HG03103 (cell line): Measurements from ENCODE around the gene AGAP2.
"Not testable (repeated sequence)": the region's sequence is repeated elsewhere in the genome, so short reads cannot be mapped to it uniquely, and the experiment has no call there.

Experiments
- ATAC-seq: cut with Tn5 transposase; IDR thresholded peaks from one replicate; pipeline ENCODE4 v1.9.1; 2021; ENCODE audit warnings: low read depth; ENCODE audit not compliant: unreplicated experiment

AGAP2 gene

DNA sequence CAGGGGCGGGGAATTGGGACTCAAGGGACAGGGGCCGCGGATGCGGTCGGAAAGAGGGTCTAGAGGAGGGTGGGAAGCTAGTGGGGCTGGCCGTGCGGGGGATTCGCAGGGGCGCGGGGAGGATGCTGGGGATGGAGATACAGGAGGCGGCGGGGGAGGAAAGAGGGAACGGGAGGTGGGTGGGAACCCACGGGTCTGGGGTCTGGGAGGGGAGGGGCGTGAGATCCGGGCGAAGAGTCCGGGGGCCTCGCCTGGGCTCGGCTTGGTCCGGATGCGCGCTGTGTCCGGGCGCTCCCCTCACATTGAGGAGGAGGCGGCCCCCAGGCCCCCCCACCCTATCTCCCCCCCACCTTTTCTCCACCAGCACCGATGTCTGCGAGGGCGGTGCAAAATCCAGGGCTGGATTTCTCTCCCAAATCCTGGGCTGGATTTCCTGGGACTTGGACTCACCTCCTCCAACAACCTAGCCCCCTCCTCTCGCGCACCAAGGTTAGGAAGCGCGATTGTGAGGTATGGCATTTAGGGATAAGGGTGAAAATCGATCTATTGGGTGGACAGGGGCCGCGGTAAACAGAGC is at the start of gene AGAP2:
TSS of gene AGAP2 (minus strand) at position 82 of the 577 bp plus-strand sequence. CDS start 496 bp downstream, outside the sequence.
- ATAC-seq, result no peak

DNA sequence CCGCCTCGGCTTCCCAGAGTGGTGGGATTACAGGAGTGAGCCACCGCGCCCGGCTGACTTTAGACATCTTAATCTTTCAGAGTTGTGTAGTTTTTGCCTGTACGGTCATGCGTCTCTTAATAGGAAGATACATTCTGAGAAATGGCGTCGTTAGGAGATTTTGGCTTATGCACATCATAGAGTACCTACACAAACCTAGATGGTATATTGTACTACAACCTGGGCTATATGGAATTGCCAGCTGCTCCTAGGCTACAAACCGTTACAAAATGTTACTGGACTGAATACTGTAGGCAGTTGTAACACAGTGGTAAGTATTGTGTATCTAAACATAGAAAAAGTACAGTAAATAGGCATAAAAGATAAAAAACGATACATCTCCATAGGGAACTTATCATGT is 45.3 kb upstream of the AGAP2 start:
- no peak for ATAC-seq

DNA sequence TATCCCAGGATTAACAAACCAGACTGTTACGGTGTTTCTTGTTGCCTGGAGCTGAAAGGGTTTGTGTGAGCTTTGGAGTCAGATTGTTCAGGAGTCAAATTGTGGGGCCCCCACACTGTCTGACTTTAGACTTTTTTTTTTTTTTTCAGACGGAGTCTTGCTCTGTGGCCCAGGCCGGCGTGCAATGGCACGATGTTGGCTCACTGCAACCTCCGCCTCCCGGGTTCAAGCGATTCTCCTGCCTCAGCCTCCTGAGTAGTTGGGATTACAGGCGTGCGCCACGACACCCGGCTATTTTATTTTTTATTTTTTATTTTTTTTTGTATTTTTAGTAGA is 44.9 kb upstream of the AGAP2 start:
- no peak for ATAC-seq

DNA sequence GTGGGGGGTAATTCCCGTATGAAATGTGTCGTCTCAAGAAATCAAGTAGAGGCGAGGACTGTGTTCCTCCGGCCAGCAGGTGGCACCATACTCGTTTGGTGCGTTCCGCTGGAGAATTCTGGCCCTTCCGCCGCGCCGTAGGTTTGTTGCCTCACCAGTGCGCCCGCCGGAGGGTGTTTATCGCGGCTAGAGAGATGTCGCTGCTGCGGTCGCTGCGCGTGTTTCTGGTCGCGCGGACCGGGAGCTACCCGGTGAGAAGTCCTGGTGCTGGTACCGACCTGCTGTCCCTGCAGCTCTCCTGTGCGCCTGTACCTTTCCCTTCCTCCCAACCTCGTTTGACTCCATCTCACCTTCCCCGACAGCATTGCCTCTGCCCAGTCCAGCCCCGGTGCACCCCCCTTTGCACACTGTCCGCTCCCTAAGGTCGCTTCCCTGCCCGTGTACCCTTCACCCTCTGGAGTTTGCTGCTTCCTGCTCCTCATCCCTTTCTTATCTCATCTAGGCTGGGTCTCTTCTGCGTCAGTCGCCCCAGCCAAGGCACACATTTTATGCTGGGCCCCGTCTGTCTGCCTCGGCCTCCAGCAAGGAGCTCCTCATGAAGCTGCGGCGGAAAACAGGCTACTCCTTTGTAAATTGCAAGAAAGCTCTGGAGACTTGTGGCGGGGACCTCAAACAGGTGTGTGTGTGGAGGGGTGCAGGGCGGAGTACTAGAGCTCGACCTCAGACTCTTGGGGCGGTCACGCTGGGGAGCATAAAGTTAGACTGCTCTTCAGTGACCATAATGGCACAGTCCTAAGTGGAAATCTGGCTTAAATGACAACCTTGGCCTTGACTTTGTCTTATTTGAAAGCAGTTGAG is 44.3 kb upstream of the AGAP2 start, which contains the start of gene TSFM:
TSS of gene TSFM (plus strand) at position 180 of the 858 bp plus-strand sequence. CDS start at position 195, 15 bp downstream.
- ATAC-seq, result peak; percentile 86

DNA sequence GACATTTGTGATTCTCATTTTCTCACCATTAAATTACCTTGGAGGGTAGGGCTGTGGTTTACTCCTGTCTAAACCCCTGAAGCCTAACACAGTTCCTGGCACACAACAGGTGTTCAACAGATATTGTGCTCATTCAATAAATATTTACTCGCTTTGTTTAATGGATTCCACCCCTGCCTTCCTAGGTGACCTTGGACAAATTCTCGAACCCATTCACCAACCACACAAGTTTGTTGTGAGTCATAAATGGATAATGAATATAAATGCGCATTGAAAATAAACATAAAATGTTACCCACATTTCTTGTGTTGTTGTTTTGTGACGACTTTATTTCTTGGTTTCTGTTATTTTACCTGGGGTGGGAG is 43.7 kb upstream of the AGAP2 start:
- peak; percentile 7 for ATAC-seq

DNA sequence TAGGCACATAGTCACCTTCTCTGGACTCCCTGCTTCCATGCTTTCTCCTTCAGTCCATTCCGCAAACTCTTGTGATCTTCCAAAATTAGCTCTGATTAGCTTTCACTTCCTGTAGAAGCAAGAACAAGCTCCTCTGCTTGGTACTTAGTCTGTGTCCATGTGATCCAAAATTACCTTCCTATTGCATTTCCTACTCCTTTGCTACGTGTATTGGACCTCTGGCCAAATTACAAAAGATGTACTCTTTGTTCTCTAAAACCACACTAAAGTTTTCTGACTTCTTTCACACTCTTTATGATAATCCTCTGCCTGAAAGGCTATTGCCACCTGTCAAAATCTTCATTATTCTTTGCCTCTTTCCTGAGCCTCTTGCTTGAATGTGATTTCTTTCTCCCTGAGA is 43.3 kb upstream of the AGAP2 start:
- ATAC-seq, result no peak

DNA sequence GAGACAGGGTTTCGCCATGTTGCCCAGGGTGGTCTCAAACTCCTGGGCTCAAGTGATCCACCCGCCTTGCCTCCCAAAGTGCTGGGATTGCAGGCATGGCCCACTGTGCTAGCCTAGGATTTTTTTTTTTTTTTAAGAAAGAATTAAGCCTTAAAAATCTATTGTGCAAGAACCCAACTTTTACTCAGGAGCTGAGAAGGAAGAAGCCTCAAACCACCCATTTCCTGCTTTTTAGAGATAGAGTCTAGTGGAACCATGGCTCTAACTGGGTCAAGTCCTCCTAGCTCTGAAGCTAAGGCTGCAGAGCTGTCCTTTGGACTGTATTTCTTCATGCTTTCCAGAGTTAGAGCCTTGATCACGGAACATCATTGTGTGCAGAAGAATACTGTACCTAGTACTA is 42.7 kb upstream of the AGAP2 start:
- no peak for ATAC-seq

DNA sequence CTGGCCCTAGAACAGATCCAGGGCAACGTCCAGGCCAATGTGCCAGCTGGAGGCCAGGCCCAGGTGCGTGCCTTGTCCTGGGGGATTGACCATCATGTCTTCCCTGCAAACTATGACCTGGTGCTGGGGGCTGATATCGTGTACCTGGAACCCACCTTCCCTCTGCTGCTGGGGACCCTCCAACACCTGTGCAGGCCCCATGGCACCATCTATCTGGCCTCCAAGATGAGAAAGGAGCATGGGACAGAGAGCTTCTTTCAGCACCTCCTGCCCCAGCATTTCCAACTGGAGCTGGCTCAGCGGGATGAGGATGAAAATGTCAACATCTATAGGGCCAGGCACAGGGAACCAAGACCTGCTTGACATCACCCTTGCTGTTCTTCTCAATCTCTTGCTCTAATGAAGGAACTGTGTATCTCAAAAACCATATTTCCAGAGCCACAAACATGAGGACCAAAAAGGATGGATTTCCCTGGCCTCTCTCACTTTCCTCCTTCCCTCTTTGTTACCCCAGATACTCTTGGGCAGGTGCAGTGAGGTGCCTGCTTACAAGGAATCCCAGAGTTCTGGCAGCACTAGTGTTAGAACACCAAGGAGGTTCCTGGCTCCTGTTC is 41.8 kb upstream of the AGAP2 start:
- ATAC-seq, result no peak

DNA sequence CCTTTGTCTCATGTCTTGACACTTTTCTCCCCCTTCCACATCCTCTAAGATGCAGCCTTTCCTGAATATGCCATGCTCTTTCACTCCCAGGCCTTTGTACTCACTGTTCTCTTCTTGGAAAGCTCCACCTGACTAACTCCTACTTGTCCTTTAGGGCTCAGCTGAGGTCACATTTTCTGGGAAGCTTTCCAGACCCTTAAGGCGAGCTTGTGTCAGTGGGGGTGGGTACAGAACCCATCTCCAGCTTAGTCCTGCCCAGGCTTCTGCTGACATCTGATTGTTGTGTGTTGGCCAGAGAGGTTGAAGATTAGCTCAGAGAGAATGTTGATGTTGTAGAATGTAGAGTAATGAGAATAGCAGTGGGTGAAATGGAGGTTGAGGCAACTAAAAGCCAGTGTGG is 41.2 kb upstream of the AGAP2 start:
- ATAC-seq, result no peak

DNA sequence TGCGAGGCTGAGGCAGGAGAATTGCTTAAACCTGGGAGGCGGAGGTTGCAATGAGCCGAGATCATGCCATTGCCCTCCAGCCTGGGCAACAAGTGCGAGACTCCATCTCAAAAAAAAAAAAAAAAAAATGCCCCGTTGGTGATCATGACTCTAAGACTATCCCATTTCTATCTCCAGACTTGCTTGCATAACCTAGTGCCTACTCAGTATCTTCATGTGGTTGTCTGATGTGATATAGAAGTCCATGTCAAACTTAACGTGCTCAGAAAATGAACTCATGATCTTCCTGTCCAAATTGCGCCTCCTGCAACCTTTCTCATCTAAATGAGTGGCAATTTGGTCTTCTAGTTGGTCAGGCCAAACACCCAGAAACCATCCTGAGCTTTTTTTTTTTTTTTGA is 39.4 kb upstream of the AGAP2 start:
- no peak for ATAC-seq

DNA sequence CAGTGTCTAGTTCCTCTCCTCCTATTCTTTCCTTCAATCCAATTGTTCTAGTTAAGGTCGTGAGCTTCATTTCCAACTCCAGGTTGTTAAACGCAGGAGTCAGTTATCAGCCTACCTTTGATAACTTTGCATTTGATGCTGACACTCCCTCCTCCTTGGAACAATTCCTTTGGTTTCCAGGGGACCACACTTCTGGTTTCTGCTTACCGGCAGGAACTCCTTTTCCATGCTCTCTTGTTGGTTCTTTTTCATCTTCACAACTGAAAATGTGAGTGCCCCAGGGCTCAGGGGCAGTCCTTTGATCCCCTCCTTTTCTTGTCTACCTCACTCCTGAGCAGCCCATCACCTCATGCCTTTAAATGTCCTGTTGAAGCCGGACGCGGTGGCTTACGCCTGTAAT is 38.8 kb upstream of the AGAP2 start:
- ATAC-seq, result no peak

DNA sequence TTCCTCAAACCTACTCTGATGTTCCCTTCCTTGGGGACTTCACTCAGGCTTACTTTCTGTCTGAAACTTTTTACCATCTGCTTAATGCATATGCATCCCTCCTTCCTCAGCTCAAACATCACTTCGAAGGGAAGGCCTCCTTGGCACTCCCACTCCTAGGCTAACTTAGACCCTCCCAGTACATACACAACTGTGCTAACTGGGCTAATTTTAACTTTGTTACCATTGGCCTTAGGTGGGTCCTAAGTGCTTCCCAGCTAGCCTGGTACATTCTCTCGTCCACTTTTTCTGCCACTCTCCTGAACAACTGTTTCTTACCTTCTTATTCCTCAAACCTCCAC is 37.7 kb upstream of the AGAP2 start:
- no peak for ATAC-seq

DNA sequence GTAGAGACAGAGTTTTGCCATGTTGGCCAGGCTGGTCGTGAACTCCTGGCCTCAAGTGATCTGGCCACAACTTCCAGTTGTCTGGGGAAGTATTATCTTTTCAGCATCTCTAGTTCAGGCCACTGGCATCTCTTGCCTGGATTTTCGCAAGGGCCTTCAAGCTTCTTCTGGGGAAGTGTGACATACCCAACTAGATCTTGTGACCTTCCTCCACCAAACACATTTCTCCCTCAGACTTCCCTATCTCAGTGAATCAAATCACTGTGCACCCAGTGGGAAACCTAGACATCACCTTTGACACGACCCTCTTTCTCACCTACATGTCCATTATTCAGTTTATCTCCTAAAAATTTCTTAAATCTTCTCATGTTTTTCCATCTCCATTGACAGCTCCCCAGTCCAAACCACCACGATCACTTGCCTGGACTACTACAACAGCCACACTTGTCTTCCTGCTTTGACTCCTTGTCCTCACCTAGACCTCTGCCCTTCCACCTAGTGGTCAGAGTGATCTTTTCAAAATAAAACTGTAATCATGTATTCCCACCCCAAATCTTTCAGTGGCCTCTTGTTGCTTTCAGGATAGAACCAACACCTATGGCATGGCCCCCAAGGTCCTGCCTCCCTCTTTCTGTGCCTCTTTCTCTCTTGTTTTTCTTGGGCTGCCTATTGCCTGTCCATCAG is 37.2 kb upstream of the AGAP2 start:
- no peak for ATAC-seq

DNA sequence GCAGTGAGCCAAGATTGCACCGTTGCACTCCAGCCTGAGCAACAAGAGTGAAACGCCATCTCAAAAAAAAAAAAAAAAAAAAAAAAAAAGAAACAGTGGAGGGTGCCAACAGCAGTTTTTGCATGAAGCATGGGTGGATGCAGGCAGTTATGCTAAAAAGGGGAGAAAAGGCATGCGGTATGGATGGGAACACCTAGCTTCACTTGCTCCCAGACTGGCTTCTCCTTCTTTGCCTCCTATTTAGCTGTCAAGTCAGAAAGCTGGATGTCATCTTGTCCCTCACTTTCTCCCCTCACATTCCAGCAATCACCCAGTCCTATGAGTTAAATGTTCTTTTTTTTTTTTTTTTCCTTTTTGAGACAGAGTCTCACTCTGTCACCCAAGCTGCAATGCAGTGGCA is 36.5 kb upstream of the AGAP2 start:
- no peak for ATAC-seq

DNA sequence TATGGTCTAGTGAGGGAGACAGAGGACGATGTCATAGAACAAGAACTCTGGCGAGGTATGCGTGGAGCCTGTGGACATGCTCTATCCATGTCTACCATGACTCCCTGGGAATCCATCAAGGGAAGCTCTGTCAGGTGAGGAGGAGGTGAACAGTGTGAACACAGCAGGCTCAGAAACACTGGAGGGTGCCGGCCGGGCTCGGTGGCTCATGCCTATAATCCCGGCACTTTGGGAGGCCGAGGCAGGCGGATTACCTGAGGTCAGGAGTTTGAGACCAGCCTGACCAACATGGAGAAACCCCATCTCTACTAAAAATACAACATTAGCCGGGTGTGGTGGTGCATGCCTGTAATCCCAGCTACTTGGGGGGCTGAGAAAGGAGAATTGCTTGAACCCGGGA is 36.1 kb upstream of the AGAP2 start:
- not testable (repeated sequence) for ATAC-seq

DNA sequence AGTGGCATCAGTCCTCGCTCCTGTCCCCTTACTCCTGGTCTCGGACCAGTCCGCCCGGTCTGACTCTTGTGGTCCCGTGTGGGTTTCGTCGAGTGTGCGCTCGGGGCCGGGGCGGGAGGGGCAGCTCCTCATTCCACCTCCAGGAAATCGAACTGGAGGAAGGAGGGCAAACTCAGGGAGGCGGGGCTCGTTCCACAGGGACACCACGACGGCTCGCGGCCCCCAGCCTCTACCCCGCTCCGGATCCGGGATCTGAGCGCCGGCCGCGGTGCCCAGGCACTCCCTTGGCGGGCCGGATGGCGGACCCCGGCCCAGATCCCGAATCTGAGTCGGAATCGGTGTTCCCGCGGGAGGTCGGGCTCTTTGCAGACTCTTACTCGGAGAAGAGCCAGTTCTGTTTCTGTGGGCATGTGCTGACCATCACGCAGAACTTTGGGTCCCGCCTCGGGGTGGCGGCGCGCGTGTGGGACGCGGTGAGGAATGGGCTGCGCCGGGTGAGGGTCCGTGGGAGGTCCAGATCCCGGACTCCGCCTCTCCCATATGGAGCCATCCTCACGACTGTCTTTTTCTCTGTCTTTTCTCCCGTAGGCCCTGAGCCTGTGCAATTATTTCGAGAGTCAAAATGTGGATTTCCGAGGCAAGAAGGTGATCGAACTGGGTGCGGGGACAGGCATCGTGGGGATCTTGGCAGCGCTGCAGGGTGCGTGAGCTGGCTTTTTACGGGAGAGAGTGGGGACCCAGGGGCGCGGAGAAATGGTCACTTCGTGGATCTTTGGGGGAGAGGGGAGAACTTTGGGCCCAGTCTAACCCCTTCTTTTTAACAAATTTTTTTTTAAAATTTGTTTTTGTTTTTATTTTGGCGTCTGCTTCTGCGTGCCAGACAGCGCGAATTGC is 34.1 kb upstream of the AGAP2 start, which contains the start of gene EEF1AKMT3:
TSS of gene EEF1AKMT3 (plus strand) at position 186 of the 894 bp plus-strand sequence. CDS start at position 297, 111 bp downstream.
- no peak for ATAC-seq

DNA sequence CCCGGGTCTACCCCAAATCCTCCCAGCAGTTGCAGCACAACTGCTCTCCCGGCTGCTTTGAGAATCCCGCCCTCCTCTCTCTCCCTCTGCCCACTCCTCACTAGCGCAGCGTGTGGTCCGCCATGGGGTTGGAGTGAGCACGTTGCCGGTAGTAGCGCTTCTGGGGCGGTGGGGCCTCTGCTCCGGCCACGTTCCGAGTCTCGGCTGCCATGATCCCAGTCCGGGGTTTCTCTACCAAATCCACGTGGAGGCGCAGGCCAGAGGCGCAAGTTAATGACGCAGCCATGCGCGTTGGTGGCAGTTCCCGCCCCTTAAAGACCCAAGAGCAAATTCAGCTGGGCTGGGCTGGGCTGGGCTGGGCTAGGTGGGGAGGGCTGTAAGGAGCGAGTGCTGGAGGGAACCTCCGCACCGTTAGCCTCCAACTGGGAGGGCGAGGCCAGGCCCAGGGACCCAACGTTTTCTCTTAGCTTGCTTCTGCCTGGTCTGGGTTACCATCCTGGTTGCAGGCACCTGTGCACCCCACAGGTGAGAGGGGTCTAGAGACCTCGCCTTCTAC is 33.4 kb upstream of the AGAP2 start, which contains the start of gene METTL1:
TSS of gene METTL1 (minus strand) at position 233 of the 556 bp plus-strand sequence. CDS start at position 211, 22 bp downstream.
- peak; percentile 75 for ATAC-seq

DNA sequence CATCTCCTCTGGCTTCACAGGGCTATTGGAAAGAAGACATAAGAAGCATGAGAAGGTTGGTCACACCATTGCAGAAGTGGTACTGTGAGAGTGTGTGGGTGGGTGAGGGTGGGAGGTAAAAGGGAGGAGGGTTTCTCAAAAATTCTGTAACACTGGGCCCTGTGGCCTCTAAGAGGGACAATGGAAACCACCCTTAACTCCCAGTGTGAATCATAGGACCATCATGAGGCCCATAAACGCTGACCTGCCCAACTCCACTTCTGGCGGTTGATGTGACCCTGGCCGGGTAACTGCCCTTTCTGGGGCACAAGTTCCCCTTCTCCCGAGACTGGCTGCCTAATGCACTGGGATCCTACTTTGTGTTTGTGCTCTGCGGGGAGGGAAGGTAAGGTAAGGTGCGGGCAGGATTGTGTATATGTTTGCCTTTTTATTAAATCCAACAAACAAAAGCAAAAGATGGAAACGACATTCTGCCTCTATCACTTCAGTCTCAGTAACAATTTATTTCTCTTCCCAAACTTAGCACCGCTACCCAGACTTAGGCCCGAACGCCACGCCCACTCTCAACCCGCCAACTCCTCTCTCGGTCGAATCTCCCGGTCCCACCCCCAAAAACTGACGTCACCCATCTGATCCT is 32.8 kb upstream of the AGAP2 start:
- ATAC-seq, result peak; percentile 60

DNA sequence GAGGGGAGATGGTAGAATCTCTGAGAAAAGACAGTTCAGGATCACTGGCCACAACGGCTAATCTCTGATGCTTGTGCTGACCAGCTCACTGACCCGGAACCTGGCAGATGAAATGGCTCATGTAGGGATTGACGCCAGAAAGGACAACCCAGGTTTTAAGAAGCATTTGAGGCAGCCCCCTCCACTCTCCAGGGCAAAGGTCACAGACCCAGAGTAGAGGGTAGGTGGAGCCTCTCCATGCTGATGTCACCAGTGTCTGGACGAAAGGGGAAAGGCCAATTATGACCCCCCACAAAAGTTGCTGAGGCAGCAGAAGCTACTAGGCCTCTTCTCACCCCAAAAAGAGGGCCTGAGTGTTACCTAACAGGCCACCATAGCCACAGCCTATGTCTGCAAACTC is 32.2 kb upstream of the AGAP2 start:
- ATAC-seq, result no peak
